ENCODE measurements around the gene EXOC3L2.

Gene EXOC3L2

DNA sequence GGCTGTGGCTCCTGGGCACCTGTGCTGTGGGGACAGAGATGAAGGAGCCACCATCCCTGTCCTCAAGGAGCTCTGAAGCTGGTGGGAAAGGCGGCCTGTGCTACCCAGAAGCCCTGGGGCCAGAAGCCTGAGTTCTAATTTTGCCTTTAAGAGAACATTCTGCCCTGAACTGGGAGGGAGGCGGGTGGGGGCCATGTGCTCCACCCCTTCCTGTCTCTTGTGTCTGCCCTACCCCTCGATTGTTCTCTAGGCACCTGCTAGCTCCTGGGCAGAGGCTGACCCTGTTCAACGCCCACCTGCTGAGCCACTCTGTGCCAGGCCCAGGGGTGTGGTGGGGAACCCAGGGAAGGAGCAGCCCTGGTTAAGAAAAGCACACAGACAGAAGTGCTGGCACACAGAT lies 73.0 kb downstream of the EXOC3L2 start:
- H3F3A ChIP-seq (ENCODE audit: insufficient read depth, low read length): no peaks in the 10 kb centered on the region
- H3K36me3 ChIP-seq (ENCODE audit: insufficient read depth, low read length): no peaks in the 10 kb centered on the region
- no peaks in the 10 kb centered on the region for H3K9me2 ChIP-seq (ENCODE audit: low read depth, low read length)
- H3K9ac ChIP-seq (ENCODE audit: low read length): no peak overlapping the region
- H3K4me2 ChIP-seq (ENCODE audit: low read length): no peak overlapping the region
- H3K4me1 ChIP-seq (ENCODE audit: insufficient read depth, low read length, severe bottlenecking): peaks cover 4% of the 10 kb centered on the region
- H2AFZ ChIP-seq (ENCODE audit: low read length): no peak overlapping the region
- no peaks in the 10 kb centered on the region for H4K20me1 ChIP-seq (ENCODE audit: insufficient read depth, low read length)
- no peaks in the 10 kb centered on the region for H3K9me3 ChIP-seq (ENCODE audit: low read length)
- H3K4me3 ChIP-seq (ENCODE audit: low read depth, low read length, poor library complexity, severe bottlenecking): no peak overlapping the region
- no peak for TF ChIP-seq EZH2 (IDR thresholded peaks at IDR 0.05; ENCODE audit: borderline replicate concordance, low read length)
- TF ChIP-seq, protein P1, sequence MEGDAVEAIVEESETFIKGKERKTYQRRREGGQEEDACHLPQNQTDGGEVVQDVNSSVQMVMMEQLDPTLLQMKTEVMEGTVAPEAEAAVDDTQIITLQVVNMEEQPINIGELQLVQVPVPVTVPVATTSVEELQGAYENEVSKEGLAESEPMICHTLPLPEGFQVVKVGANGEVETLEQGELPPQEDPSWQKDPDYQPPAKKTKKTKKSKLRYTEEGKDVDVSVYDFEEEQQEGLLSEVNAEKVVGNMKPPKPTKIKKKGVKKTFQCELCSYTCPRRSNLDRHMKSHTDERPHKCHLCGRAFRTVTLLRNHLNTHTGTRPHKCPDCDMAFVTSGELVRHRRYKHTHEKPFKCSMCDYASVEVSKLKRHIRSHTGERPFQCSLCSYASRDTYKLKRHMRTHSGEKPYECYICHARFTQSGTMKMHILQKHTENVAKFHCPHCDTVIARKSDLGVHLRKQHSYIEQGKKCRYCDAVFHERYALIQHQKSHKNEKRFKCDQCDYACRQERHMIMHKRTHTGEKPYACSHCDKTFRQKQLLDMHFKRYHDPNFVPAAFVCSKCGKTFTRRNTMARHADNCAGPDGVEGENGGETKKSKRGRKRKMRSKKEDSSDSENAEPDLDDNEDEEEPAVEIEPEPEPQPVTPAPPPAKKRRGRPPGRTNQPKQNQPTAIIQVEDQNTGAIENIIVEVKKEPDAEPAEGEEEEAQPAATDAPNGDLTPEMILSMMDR (IDR thresholded peaks at IDR 0.05; ENCODE audit: low read length): no peak
- H3K79me2 ChIP-seq (ENCODE audit: insufficient read depth, low read length): no peaks in the 10 kb centered on the region
- H3K27me3 ChIP-seq (ENCODE audit: insufficient read depth, low read length): no peaks in the 10 kb centered on the region
- no peak overlapping the region for H3K27ac ChIP-seq (ENCODE audit: low read depth, low read length, poor library complexity, severe bottlenecking)

DNA sequence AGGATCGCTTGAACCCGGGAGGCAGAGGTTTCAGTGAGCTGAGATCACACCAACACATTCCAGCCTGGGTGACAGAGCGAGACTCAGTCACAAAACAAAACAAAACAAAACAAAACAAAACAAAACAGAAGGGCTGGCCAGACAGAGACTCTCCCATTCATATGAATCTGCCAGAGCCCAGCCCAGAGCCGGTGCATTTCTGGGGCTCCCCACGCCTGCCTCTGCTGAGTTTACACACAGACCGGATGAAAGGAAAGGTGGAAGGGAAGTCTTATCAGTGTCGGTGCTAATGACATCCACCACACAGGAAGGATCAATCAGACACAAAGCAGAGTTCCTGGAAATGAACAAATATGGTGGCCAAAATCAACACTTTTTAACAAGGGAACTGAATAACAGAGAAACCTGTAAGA lies 74.0 kb downstream of the EXOC3L2 start:
- Histone ChIP-seq H3K9me2 (ENCODE audit: low read depth, low read length) (no peaks in the 10 kb centered on the region), H3F3A (ENCODE audit: insufficient read depth, low read length) (no peaks in the 10 kb centered on the region), H3K9me3 (ENCODE audit: low read length) (no peaks in the 10 kb centered on the region), H3K9ac (ENCODE audit: low read length) (no peak overlapping the region), H3K27ac (ENCODE audit: low read depth, low read length, poor library complexity, severe bottlenecking) (no peak overlapping the region), H4K20me1 (ENCODE audit: insufficient read depth, low read length) (no peaks in the 10 kb centered on the region), H3K36me3 (ENCODE audit: insufficient read depth, low read length) (no peaks in the 10 kb centered on the region), H3K4me3 (ENCODE audit: low read depth, low read length, poor library complexity, severe bottlenecking) (no peak overlapping the region), H3K27me3 (ENCODE audit: insufficient read depth, low read length) (no peaks in the 10 kb centered on the region), H3K79me2 (ENCODE audit: insufficient read depth, low read length) (no peaks in the 10 kb centered on the region), H3K4me1 (ENCODE audit: insufficient read depth, low read length, severe bottlenecking) (no peaks in the 10 kb centered on the region), H3K4me2 (ENCODE audit: low read length) (no peak overlapping the region), H2AFZ (ENCODE audit: low read length) (no peak overlapping the region)
- TF ChIP-seq, protein P1 (IDR thresholded peaks at IDR 0.05; ENCODE audit: low read length): no peak

DNA sequence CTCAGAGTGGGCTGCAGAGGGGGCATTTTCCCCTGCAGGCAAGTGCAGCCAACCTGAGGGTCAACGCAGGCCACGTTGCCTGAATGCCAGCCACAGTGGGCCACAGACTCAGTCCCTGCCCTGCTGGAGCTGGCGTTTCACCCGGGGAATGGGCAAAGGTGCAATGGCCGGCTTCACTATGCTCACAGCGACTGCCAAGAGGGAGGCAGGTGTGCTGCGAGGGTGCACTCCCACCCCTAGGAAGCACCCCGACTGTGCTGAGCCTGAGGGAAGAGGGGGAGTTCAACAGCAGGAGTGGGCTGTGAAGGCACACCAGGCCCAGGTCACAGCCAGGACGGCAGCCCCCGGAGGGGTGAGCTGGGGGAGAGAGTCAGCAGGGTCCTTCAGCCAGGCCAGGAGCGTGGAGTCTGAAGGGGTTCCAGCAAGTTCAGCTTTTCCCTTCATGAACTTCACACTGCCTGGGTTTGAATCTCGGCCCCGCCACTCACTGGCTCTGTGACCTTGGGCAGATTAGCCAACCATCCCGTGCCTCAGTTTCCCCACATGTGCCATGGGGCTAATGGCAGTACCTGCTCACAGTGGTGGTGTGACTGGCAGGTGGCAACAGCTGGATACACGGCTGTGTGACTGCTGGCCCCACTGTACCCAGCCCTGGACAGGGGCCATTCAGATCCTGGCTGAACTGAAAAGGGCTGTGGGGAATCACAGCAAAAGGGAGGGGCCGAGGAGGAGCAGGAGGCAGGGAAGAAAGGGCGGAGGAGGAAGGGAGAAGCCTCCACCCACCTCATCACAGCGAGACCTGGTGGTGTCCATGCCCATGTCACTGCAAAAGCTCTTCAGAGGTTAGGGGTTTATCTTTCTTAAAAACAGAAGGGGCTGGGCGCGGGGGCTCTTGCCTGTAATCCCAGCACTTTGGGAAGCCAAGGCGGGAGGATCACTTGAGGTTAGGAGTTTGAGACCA lies 74.8 kb downstream of the EXOC3L2 start:
- Histone ChIP-seq H3K9ac (ENCODE audit: low read length) (no peak overlapping the region), H3K27me3 (ENCODE audit: insufficient read depth, low read length) (no peaks in the 10 kb centered on the region), H3K9me3 (ENCODE audit: low read length) (no peaks in the 10 kb centered on the region), H3F3A (ENCODE audit: insufficient read depth, low read length) (no peaks in the 10 kb centered on the region), H3K4me2 (ENCODE audit: low read length) (no peak overlapping the region), H3K27ac (ENCODE audit: low read depth, low read length, poor library complexity, severe bottlenecking) (no peak overlapping the region), H3K4me1 (ENCODE audit: insufficient read depth, low read length, severe bottlenecking) (no peaks in the 10 kb centered on the region), H3K36me3 (ENCODE audit: insufficient read depth, low read length) (no peaks in the 10 kb centered on the region), H3K9me2 (ENCODE audit: low read depth, low read length) (no peaks in the 10 kb centered on the region), H3K4me3 (ENCODE audit: low read depth, low read length, poor library complexity, severe bottlenecking) (no peak overlapping the region), H3K79me2 (ENCODE audit: insufficient read depth, low read length) (no peaks in the 10 kb centered on the region), H2AFZ (ENCODE audit: low read length) (no peak overlapping the region), H4K20me1 (ENCODE audit: insufficient read depth, low read length) (no peaks in the 10 kb centered on the region)
- TF ChIP-seq EZH2 (IDR thresholded peaks at IDR 0.05; ENCODE audit: borderline replicate concordance, low read length): no peak
- TF ChIP-seq, protein P1 (IDR thresholded peaks at IDR 0.05; ENCODE audit: low read length): no peak

Measured in OCI-LY1 (cell line).